GM19324 (cell line): ENCODE results near the gene EPC1.

ENCODE experiments used
- ATAC-seq: cut with Tn5 transposase; IDR thresholded peaks from one replicate; pipeline ENCODE4 v1.9.1; 2021; ENCODE audit warnings: mild to moderate bottlenecking, moderate library complexity; ENCODE audit not compliant: unreplicated experiment, low FRiP score

Gene EPC1

DNA sequence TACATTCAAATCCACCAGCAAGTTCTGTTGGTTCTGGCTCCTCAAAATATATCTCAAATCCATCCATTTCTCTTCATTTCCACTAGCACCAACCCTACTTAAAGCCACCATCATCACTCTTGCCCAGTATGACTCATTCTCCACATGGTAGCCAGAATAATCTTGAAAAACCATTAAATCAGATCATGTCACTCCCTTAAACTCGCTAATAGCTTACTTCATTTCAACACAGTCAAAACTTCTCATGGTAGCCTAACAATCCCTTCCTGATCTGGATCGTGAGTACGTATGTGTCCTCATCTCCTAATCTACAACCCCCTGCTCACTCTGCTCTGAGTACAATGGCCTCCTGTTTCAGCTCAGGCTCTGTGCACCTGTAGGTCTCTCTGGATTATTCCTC lies 8.7 kb downstream of the EPC1 start:
- ATAC-seq, result no peak

- no peak for ATAC-seq
These were observed 9.6 kb downstream of the EPC1 start for GRCh38 chr10:32337350-32337749.

DNA sequence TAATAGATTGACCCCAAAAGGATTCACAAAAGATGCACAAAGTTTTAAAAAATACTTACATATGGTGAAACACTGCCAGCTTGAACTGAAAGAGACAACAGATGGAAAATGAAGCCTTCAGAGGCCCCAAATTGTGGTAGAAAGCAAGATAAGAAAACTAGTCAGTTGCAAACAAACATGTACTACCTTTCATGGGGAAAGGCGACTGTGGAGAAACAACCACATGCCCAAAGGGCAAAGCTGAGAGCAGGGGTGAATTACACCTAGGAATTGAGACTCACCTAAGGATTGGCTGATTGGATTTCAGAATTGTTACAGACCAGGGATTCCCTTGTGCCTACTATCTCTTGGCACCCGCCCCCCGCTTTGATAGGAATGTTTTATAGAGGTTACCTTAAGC lies 13.1 kb downstream of the EPC1 start:
- ATAC-seq, result no peak

GRCh38 chr10:32332299-32332750 lies 14.6 kb downstream of the EPC1 start:
- ATAC-seq, result peak; percentile 58

- no peak for ATAC-seq
These were observed 15.4 kb downstream of the EPC1 start for GRCh38 chr10:32331606-32332005.

DNA sequence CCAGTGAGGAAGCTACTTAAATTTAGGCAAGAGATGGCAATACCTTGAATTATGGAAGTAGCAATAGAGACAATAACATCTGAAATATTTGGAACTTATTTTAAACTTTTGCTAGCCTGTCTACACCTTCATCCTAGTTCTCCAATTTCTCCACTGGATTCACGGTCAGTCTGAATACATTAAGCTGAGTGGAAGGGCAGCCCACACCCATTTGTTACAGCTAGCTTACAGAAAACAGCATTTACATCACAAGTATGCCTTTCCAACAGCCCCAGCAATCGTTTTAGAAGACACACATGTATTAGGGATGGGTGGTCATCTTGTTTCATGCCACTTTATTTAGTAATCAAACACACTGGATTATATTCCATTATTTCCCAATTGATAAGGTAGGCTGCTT lies 16.7 kb downstream of the EPC1 start:
- ATAC-seq, result no peak

GRCh38 chr10:32329061-32329460 lies 17.9 kb downstream of the EPC1 start:
- ATAC-seq, result no peak

- ATAC-seq, result no peak
These were observed 18.5 kb downstream of the EPC1 start for GRCh38 chr10:32328499-32328898.

- ATAC-seq, result no peak
These were observed 19.6 kb downstream of the EPC1 start for GRCh38 chr10:32327364-32327691.

GRCh38 chr10:32326680-32327363 lies 20.1 kb downstream of the EPC1 start:
- no peak for ATAC-seq

- ATAC-seq, result no peak
These were observed 20.8 kb downstream of the EPC1 start for GRCh38 chr10:32326119-32326518.

DNA sequence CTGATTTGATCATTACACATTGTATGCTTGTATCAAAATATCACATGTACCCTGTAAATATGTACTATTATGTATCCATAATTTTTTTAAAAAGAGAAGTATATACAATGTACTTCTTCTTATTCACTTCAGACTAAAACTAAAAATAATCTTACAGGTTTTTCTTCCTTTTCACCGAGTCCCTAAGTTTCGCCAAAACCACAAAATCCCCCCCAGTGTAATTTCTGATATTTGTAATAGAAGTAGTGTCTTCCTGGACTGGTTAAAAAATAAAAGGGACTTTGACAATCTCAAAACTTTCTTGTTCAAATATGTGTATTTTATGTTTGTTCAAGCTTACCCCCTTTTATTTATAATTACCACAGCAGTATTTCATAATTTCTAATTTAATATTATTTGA lies 23.9 kb downstream of the EPC1 start:
- ATAC-seq, result no peak

DNA sequence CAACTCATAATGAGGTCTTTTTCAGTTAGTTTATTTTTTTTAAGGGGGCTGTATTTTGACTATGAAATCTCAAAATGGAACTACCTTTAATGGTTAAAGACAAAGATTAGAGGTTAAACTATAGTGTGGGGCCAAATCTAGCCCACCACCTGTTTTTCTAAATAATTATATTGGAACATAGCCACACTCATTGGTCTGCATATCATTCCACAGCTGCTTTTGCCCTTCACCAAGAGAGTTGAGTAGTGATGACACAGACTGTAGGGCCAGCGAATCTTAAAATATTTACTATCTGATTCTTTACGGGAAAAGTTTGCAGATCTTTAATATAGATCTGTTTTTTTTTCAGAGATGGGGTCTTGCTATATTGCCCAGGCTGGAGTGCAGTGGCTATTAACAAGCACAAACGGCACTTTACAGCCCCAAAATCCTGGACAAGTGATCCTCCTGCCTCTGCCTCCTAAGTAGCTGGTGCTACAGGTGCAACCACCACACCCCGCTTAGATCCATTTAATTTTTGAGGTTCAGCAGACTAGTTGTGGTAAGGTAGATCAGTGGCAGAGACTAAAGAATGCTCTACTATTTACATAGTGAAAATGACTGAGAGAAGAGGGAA lies 25.8 kb downstream of the EPC1 start:
- ATAC-seq, result no peak

GRCh38 chr10:32318476-32318896 lies 28.5 kb downstream of the EPC1 start:
- peak; percentile 30 for ATAC-seq

GRCh38 chr10:32317795-32318357 lies 29.1 kb downstream of the EPC1 start:
- ATAC-seq, result peak; percentile 95

GRCh38 chr10:32315424-32315823 lies 31.5 kb downstream of the EPC1 start:
- ATAC-seq, result no peak

DNA sequence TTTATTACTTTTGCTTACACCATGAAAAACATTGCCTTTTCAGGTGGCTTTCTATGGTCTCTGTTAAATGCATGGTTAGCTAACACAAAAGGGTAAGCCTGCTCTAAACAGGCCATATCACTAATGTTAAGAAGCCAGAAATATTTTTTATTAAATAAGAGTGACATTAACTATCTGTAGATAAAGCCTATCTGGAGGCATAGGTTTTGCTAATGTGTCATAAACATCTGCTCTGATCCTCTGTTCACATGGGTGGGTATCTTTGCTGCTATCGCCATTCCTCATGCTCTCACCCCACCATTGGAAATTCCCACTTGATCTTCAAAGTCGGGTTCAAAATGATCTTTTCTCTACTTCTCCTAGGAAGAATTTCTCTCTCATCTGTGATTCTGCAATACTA lies 32.4 kb downstream of the EPC1 start:
- no peak for ATAC-seq

GRCh38 chr10:32308027-32308603 lies 38.8 kb downstream of the EPC1 start:
- no peak for ATAC-seq

DNA sequence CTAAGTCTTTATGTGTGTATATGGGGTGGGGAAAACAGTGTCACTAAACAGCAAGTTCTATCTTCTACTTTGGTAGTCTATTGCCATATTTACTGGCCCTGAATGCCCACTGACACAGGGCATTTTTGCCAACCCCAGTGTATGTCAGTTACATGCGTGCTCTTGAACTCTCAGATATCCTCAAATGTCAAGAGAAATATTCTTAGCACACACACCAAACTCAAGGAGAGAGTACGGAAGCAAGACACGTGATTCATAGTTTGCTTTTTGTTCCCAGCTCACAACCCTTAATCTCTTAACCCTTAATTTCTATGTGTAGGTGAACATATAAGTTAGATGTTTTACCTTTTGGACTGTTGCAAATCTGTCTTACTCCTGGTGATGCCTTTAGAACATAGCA lies 39.3 kb downstream of the EPC1 start:
- ATAC-seq, result no peak

- no peak for ATAC-seq
These were observed 47.5 kb downstream of the EPC1 start for GRCh38 chr10:32299354-32299980.

DNA sequence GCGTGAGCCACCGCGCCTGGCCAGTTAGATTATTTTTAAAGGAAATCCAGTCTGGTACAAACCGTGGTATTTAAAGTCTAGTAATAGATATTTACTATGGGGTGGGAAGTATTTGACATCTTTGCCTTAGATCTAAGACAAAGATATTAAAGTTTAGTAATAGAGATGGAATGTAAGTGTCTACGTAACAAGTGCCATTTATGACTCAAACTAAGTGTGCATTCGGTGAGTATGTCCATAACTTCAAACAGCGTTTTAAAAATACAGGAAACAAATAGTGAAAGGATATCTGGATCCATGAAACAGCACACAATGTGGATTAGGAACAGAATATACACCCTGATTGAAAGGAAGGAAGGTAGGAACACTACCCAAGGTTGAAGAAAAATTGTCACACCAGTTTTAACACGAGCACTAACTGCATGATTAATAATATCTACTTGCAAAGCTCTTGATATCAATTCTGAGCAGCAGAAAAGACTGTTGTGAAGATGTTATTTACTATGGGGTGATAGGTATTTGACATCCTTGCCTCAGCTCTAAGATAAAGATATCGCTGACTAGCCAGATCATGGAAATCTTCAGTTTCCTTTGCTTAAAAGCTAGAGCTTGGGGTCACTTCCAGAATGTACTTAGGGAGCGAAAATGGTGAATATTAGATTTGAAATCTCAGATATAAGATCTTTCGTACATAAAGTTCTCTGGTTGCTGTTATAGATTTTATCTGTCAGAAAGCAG lies 48.7 kb downstream of the EPC1 start:
- no peak for ATAC-seq
